Right lobe of liver (tissue), 4 donors: ENCODE results near the gene PPARGC1A.

Source experiments
- CTCF ChIP-seq, 4 donors: fragments of 200-600 bp in 3 of 4; fragments of 450-650 bp in 1 of 4; IDR thresholded peaks; one replicate each; pipeline versions ENCODE4 v1.5.1 to v1.8.0; 2016 to 2022; ENCODE audit warnings: antibody characterized with exemption in 4 of 4, mild to moderate bottlenecking in 2 of 4
- POLR2A ChIP-seq: fragments of 450-650 bp; IDR thresholded peaks from one replicate; pipeline ENCODE4 v1.6.1; 2017; ENCODE audit warnings: antibody characterized with exemption, mild to moderate bottlenecking
- donor health status: DM: no; HTN: no; CAD: no.
- donor health status: DM: no; HTN: no; CAD: no.
- donor health status: DM: no; HTN: yes; CAD: no.

- TF ChIP-seq CTCF (IDR thresholded peaks at IDR 0.05) (no peak), POLR2A (no peak)
Observed at GRCh38 chr4:23754688-23755087, 135.2 kb downstream of the PPARGC1A start.
